Endometrium (tissue), 2 donors: ENCODE results near the gene BAMBI.

Source experiments
- FAIRE-seq: peaks from 2 replicates; lab custom pipeline; 2012; peaks lifted over from hg19 to GRCh38; lab: Jason Lieb, UNC
- donor health status: control.
- donor health status: control.

The BAMBI gene

GRCh38 chr10:28676326-28676967 lies 874 bp upstream of the BAMBI start:
- FAIRE-seq = no peak

GRCh38 chr10:28677888-28678686 lies 766 bp downstream of the BAMBI start:
- FAIRE-seq = no peak

- no peak for FAIRE-seq
Observed at GRCh38 chr10:28678687-28679457, 1.6 kb downstream of the BAMBI start.

GRCh38 chr10:28679581-28680357 lies 2.4 kb downstream of the BAMBI start:
- no peak for FAIRE-seq

- no peak for FAIRE-seq
Observed at GRCh38 chr10:28680358-28680752, 3.0 kb downstream of the BAMBI start.

GRCh38 chr10:28681291-28681763 lies 4.0 kb downstream of the BAMBI start:
- FAIRE-seq = no peak

- no peak for FAIRE-seq
Observed at GRCh38 chr10:28681928-28682750, 4.8 kb downstream of the BAMBI start.

GRCh38 chr10:28684157-28684985 lies 7.0 kb downstream of the BAMBI start:
- FAIRE-seq = no peak

GRCh38 chr10:28684986-28685580 lies 7.8 kb downstream of the BAMBI start:
- FAIRE-seq = no peak

- no peak for FAIRE-seq
Observed at GRCh38 chr10:28685717-28686116, 8.4 kb downstream of the BAMBI start.

GRCh38 chr10:28686835-28687682 lies 9.7 kb downstream of the BAMBI start:
- FAIRE-seq = no peak

GRCh38 chr10:28687683-28688001 lies 10.3 kb downstream of the BAMBI start:
- no peak for FAIRE-seq

- no peak for FAIRE-seq
Observed at GRCh38 chr10:28690545-28690944, 13.2 kb downstream of the BAMBI start.

GRCh38 chr10:28691187-28691694 lies 13.9 kb downstream of the BAMBI start:
- FAIRE-seq = no peak

GRCh38 chr10:28692050-28692449 lies 14.7 kb downstream of the BAMBI start:
- FAIRE-seq = no peak

GRCh38 chr10:28694530-28694929 lies 17.2 kb downstream of the BAMBI start:
- FAIRE-seq = no peak

- FAIRE-seq = no peak
Observed at GRCh38 chr10:28698075-28698474, 20.8 kb downstream of the BAMBI start.

GRCh38 chr10:28704464-28705161 lies 27.3 kb downstream of the BAMBI start:
- no peak for FAIRE-seq
